OCI-LY7 (cell line): Measurements from ENCODE around the gene CEP192.
"Not testable (repeated sequence)": the region's sequence is repeated elsewhere in the genome, so short reads cannot be mapped to it uniquely, and the experiment has no call there.

Experiments
- CTCF ChIP-seq: fragments of 200-600 bp; sonication (generic); conservative IDR thresholded peaks from 2 replicates; pipeline ENCODE4 v1.5.1; 2014; ENCODE audit warnings: mild to moderate bottlenecking, antibody characterized with exemption, low read length, moderate library complexity, mixed read lengths
- EZH2phosphoT487 ChIP-seq: fragments of 200-600 bp; sonication (generic); IDR thresholded peaks from 2 replicates; pipeline ENCODE4 v1.6.1; 2018; ENCODE audit warnings: low read depth, borderline replicate concordance, mild to moderate bottlenecking, mixed run types, antibody characterized with exemption, low read length, moderate library complexity, mixed read lengths

GRCh38 chr18:13098104-13098503, 106.9 kb downstream of the CEP192 start:
- not testable (repeated sequence) for TF ChIP-seq CTCF, EZH2phosphoT487
